Measurements from ENCODE around the gene PLK4.
"Not testable (repeated sequence)": the region's sequence is repeated elsewhere in the genome, so short reads cannot be mapped to it uniquely, and the experiment has no call there.

Gene PLK4

GRCh38 chr4:127880763-127881562 is at the start of gene PLK4:
Gene PLK4 (plus strand): TSS chr4:127880893. CDS start chr4:127881135, 242 bp downstream.
- peak; percentile 93 for DNase-seq

DNA sequence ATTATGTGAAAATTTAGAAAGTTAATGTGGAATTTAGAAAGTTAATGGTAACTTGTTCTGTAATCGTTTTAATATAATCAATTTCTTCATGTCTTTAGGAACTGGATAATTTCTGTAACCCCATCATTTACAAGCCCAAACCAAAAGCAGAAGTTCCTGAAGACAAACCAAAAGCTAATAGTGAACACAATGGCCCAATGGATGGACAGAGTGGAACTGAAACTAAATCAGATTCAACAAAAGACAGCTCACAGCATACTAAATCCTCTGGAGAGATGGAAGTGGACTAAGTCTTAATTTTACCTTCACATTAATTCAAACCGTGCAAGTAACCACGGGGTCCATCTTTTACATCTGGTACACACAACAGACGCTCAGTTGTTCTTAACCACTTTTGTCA is 48.1 kb upstream of the PLK4 start:
- DNase-seq: no peak

GRCh38 chr4:127843704-127844600 is 36.7 kb upstream of the PLK4 start:
- no peak for DNase-seq

DNA sequence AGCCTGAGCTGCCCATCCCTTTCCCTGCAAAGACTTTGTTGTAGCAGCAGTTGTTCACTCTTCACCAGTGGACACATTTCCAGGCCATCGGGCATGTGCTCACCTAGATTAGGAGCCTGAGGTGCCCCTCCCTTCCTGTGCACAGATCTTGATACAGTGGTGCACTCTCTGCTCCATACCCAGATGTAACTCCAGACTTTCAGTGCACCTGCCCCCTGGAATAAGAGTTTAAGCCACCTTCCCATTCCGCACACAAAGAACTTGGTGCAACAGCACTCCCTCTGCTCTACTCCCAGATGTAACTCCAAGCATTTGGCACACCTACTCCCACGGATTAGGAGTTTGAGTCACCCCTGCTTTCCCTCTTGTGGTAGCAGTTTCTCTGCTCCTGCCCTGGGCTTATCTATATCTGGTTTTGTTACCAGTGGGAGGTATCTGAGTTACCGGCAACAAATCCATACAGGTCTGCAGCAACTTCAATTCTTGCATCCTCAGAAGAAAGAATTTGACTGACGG is 36.0 kb upstream of the PLK4 start:
- DNase-seq: no peak

- DNase-seq: no peak
These were observed 34.6 kb upstream of the PLK4 start for GRCh38 chr4:127846061-127846460.

DNA sequence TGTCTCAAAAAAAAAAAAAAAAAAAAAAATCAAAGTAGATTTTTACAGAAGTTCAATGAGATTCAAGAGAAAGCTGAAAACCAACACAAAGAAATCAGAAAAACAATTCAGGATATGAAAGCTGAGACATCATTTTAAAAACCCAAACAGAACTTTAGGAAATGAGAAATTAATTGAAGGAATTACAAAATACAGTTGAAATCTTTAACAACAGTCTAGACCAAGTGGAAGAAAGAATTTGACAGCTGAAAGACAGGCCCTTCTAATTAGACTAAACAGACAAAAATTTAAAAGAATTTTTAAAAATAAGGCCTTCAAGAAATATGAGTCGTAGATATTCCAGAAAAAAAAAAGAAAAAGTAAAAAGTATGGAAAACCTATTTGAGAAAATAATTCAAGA is 33.9 kb upstream of the PLK4 start:
- no peak for DNase-seq

- DNase-seq: no peak
These were observed 31.0 kb upstream of the PLK4 start for GRCh38 chr4:127849505-127850234.

GRCh38 chr4:127852661-127853060 is 28.0 kb upstream of the PLK4 start:
- no peak for DNase-seq

- DNase-seq: no peak
These were observed 24.4 kb upstream of the PLK4 start for GRCh38 chr4:127856196-127856812.

- DNase-seq: no peak
These were observed 23.8 kb upstream of the PLK4 start for GRCh38 chr4:127856813-127857447.

DNA sequence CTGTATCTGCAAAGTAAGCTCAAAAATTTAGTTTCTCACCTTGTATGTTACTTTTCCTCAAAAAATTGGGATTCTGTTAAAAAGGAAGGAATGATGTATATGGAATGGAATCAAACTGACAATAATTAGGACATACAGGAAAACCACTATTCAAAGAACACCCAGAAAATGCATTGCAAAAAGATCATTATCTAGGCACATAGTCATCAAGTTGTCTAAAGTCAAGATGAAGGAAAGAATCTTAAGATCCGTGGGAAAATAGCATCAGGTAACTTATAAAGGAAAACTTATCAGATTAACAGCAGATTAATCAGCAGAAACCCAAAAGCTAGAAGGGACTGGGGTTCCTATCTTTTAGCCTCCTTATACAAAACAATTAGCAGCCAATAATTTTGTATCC is 23.1 kb upstream of the PLK4 start:
- DNase-seq: no peak

DNA sequence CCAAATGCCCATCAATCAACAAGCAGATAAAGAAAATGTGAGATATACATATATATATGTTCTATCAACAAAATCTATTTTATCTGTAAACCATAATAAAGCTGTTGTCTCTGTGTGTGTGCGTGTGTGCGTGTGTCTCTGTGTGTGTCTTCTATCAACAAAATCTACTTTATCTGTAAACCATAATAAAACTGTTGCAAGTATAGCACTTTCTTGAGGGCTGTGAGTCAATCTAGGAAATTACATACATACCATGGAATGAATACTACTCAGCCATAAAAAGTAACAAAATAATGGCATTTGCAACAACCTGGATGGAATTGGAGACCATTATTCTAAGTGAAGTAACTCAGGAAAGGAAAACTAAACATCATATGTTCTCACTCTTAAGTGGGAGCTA is 12.5 kb upstream of the PLK4 start:
- DNase-seq: no peak

GRCh38 chr4:127870281-127870680 is 10.4 kb upstream of the PLK4 start:
- DNase-seq: no peak

DNA sequence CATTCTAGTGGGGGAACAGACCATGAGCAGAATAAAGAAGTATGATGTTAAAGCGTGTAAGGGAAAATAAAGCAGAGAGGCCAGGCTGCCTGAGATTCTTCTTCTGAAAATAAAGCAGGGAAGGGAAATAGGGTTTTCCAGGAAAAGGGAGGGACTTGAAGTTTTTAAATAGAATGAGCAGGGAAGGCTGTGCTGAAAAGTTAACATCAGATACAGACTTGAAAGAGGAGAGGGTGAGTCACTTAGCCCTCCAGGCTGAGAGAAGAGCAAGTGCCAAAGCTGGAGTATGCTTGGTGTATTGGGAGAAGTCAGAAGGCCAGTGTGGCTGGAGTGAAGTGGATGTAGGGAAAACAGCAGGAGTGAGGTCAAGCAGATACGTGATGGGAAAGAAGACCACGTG is 10.0 kb upstream of the PLK4 start:
- DNase-seq: no peak

DNA sequence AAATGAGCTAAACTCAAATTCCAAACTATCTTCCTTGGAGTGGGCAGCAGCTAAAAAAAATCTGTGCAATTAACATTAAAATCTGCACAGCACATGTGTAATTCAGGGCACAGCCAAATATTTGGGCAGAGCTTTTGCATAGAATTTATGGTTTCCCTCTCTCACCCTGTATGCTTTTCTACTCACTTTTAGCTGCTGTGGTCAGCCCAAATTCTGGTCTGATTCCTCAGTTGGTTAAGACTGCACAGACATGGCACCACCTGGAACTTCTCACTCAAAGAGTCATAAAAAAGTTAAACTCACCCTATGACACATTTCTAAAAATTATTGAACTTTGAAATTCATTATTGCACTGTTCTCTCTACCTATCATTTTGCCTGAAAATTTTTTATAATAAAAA is 4.9 kb upstream of the PLK4 start:
- DNase-seq: no peak

GRCh38 chr4:127881563-127881864 is 821 bp downstream of the PLK4 start:
- DNase-seq: no peak

- no peak for DNase-seq
These were observed 7.9 kb downstream of the PLK4 start for GRCh38 chr4:127888559-127888958.

- DNase-seq: no peak
These were observed 9.2 kb downstream of the PLK4 start for GRCh38 chr4:127889903-127890302.

DNA sequence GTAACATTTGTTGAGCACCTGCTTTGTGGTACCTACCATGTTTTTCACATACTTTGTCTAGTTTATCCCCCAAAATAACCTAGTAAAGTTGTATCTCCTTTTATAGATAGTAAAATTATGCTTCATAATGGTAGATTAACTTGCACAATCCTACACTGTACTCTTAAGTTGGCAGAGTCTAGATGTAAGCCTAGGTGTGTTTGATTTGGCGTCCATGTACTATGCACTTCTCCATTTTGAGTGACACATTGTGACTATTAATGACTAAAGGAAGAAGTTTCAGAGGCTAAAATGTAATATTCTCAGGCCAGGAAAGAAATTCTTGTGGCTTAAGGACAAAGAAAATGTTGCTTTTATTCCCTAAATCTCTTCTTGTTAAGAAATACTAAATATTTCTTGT is 15.4 kb downstream of the PLK4 start:
- DNase-seq: no peak

DNA sequence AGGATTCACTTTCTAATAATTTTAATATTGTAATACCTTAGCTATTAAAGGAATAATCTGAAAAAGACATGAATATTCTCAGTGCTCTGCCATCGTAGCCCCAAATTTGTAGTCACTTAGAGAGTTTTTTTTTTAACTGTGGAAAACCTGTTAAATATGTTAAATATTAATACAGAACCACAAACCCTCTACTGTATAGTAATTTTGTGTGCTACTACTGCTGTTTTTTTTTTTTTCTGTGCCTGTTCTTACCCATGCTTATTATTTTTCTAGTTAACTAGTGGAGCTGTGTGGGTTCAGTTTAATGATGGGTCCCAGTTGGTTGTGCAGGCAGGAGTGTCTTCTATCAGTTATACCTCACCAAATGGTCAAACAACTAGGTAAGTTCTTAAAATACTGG is 15.8 kb downstream of the PLK4 start:
- no peak for DNase-seq

- DNase-seq: not testable (repeated sequence)
These were observed 19.0 kb downstream of the PLK4 start for GRCh38 chr4:127899682-127900081.

DNA sequence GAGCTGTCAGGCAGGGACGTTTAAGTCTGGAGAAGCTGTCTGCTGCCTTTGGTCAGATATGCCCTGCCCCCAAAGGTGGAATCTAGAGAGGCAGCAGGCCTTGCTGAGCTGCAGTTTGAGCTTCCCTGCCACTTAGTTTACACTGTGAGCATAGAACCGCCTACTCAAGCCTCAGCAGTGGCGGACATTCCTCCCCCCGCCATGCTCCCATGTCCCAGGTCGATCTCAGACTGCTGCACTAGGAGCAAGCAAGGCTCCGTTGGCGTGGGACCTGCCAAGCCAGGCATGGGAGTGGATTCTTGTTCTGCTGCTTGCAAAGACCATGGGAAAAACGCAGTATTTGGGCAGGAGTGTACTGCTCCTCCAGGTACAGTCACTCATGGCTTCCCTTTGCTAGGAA is 24.3 kb downstream of the PLK4 start:
- DNase-seq: no peak
